Right lobe of liver (tissue), 4 donors: Measurements from ENCODE around the gene OTUD7B.

Source experiments
- CTCF ChIP-seq, 4 donors: fragments of 200-600 bp in 3 of 4; fragments of 450-650 bp in 1 of 4; IDR thresholded peaks; one replicate each; pipeline versions ENCODE4 v1.5.1 to v1.8.0; 2016 to 2022; ENCODE audit warnings: antibody characterized with exemption in 4 of 4, mild to moderate bottlenecking in 2 of 4
- POLR2A ChIP-seq: fragments of 450-650 bp; IDR thresholded peaks from one replicate; pipeline ENCODE4 v1.6.1; 2017; ENCODE audit warnings: antibody characterized with exemption, mild to moderate bottlenecking
- donor health status: DM: no; HTN: no; CAD: no.
- donor health status: DM: no; HTN: no; CAD: no.
- donor health status: DM: no; HTN: yes; CAD: no.

GRCh38 chr1:150015651-150016131, 5.2 kb upstream of the OTUD7B start:
- TF ChIP-seq POLR2A (no peak), CTCF (IDR thresholded peaks at IDR 0.05) (no peak)
